Measurements from ENCODE around the gene ARL6IP4.

DNA sequence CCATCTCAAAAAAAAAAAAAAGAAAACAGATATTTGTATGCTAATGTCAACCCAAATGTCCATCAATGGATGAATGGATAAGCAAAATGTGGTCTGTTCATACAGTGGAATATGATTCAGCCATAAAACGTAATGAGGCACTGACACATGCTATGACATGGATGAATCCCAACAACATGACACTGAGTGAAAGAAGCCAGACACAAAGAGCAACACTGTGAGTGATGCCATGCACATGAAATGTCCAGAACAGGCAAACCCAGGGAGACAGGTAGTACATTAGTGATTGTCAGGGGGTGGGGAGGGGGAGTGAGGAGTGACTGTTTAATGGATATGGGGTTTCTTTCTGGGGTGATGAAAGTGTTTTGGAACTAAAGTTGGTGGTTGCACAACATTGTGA is 50.2 kb downstream of the ARL6IP4 start:
- TF ChIP-seq NFIC (IDR thresholded peaks at IDR 0.05) (no peak), USF1 (IDR thresholded peaks at IDR 0.05) (no peak), RAD21 (IDR thresholded peaks at IDR 0.05; ENCODE audit: low read depth) (no peak)
